GM21576 (cell line): ENCODE data around the gene PTPRZ1.
A peak's percentile ranks its signal among the peaks of the same experiment; 100 is the strongest.

Experiments
- ATAC-seq: cut with Tn5 transposase; IDR thresholded peaks from one replicate; pipeline ENCODE4 v1.9.1; 2021; ENCODE audit warnings: mild to moderate bottlenecking, moderate library complexity; ENCODE audit not compliant: unreplicated experiment

PTPRZ1 gene

GRCh38 chr7:121890833-121891232 lies 17.9 kb downstream of the PTPRZ1 start:
- ATAC-seq, result no peak

DNA sequence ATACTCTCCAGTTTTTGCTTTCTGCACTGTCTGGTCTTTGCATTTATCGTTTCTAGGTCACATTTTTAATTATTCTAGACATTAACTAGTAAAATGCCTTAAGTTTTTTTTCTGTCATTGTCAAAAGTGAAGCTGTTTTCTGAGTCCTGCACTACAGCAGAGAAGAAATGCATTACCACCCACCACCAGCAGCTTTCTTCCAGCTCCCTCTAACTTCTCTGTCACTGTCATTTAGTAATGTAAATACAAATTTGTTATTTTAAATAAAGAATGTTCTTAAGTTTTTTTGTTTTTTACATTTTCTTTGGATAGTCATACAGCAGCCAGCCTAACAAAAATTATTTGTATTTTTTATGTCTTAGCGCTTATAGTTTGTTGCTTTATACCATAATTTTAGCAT lies 18.8 kb downstream of the PTPRZ1 start:
- ATAC-seq, result no peak

- ATAC-seq, result peak; percentile 67
Measured at GRCh38 chr7:121901026-121901425, 28.1 kb downstream of the PTPRZ1 start.

GRCh38 chr7:121904120-121904519 lies 31.2 kb downstream of the PTPRZ1 start:
- no peak for ATAC-seq

DNA sequence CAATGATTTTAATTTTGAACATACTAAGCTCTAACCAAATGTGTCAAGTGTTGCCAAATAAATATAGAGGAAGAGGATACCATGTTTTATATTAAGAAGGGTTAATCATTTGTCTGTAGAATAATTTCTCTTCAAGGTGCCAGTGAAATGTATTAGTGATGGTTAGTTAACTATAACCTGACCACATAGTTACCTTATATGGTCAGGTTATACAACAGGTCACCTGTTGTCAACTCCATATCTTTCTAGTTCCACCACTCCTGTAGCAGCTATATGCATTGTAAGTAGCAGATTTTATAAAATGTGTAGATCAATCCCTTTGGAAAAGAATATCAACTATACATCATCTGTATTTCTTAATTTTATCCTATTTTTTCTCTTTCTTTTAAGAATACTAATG lies 35.1 kb downstream of the PTPRZ1 start:
- ATAC-seq, result no peak

GRCh38 chr7:121909716-121910345 lies 36.9 kb downstream of the PTPRZ1 start:
- ATAC-seq, result no peak

DNA sequence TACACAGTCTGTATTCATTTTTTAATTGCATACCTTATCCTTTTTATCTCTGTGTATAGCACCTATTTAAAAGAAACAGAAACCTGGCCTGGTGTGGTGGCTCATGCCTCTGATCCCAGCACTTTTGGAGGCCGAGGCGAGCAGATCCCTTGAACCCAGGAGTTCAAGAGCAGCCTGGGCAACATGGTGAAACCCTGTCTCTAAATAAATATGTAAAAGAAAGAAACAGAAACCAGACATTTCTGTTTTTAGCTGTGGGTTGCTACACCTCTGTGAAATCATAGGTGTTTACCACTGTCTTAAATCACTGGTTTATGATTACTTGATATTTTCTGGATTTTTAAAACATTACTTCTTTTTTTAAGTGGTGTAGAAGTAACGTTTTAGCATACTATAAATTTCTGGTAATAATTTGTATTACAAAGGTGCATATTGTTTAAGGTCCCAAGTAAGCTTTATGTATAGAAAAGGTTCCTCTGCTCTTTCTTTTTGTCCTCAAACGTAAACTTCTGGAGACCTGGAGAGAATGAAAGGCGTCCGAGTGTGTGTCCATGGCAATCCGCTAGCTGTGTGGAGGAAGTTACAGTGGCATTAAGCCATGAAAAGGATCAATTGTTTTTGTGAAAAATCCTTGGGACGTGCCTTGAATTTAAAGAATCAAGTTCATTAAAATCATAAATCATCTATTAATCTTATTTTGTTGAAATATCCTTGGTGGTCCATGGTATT lies 41.1 kb downstream of the PTPRZ1 start:
- no peak for ATAC-seq

GRCh38 chr7:121914676-121915279 lies 41.8 kb downstream of the PTPRZ1 start:
- ATAC-seq, result no peak

- no peak for ATAC-seq
Measured at GRCh38 chr7:121916211-121916610, 43.2 kb downstream of the PTPRZ1 start.

- ATAC-seq, result no peak
Measured at GRCh38 chr7:121919986-121920385, 47.0 kb downstream of the PTPRZ1 start.

DNA sequence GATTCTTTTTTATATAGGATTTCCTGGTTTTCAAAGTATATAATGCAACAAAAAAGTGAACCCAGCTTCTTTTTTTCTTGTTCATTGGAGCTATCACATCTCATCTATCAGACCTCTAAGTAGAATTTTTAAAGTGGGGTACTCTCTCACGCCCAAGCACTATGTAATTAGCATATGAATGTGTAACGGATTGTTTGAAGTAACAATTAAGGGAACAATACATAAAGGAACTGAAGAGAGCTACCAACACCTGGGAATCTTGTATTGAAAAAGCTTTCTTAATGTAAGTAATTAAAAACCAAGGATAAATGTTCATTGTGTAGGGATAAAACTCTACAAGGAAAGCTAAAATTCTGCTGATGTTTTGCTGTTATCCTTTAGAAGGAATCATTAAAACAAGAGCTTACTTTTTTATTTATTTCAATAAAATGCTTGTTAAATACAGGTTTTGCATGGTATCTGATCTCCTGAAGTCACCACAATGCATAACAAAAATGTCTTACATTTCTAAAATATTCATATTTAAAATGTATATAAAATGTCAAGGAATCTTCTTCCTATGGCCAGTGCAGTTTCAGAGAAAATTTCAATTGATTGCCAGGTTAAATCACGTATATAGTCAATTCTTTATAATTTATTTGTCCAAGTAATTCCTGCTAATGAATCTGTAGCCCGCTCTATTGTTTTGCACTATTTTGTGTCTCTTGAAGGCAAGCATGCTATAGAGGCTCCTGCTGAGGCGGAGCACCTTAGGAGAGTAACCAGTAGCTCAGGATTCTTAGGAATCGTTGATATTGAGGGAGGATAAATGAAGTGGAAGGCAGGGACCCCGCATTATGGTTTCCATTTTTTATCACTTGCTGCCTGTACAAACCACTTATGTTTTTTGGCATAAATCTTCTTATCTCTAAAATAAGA lies 51.6 kb downstream of the PTPRZ1 start:
- ATAC-seq, result no peak

- ATAC-seq, result no peak
Measured at GRCh38 chr7:121931149-121931902, 58.4 kb downstream of the PTPRZ1 start.

- no peak for ATAC-seq
Measured at GRCh38 chr7:121932768-121933167, 59.8 kb downstream of the PTPRZ1 start.

- no peak for ATAC-seq
Measured at GRCh38 chr7:121936951-121937623, 64.1 kb downstream of the PTPRZ1 start.

- no peak for ATAC-seq
Measured at GRCh38 chr7:121938429-121938996, 65.6 kb downstream of the PTPRZ1 start.

GRCh38 chr7:121940918-121941317 lies 68.0 kb downstream of the PTPRZ1 start:
- ATAC-seq, result no peak

GRCh38 chr7:121941830-121942229 lies 68.9 kb downstream of the PTPRZ1 start:
- no peak for ATAC-seq

DNA sequence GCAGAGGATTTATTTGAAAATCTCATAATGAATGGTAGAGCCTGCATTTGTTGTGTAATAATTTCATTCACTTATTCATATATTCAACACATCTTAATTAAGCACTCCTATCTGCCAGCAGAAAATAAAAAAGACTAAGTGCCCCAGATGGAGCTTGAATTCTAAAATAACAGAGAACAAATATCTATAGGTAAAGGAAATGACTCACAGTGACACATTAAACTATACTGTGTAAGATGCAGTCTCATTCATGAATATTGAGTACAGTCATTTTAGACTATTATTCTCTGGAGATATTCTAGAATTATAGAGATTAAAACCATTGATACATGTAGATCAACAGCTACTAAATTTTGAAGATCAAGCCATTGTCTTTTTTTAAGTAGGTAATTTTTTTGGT lies 72.1 kb downstream of the PTPRZ1 start:
- ATAC-seq, result no peak

- no peak for ATAC-seq
Measured at GRCh38 chr7:121945480-121946236, 72.7 kb downstream of the PTPRZ1 start.
